Measurements from ENCODE around the gene TPCN2. TPM values are rescaled to one million over a fixed set of nuclear protein-coding genes. Genes with fewer than 3 reads are reported as not detected.

Gene TPCN2
- total and polyA plus RNA-seq, 2 of the 8 experiments (the other 6 are each of a cell fraction or from before 2014, with no cell fraction given) = 9.7 to 18.6 TPM

- no peaks in the 10 kb centered on the region for H3K79me1 ChIP-seq (ENCODE audit: low read depth, low read length)
- H3K14ac ChIP-seq (ENCODE audit: insufficient read length) = no peak overlapping the region
- no peak overlapping the region for H3K4me3 ChIP-seq (ENCODE audit: extremely low read depth in 1 of 4, insufficient read depth in 2 of 4, low read depth in 3 of 4, low read length in 4 of 4)
- no peaks in the 10 kb centered on the region for H3K9me3 ChIP-seq (ENCODE audit: insufficient read depth in 2 of 2, low read depth in 1 of 2, low read length in 1 of 2)
- H3K79me2 ChIP-seq (ENCODE audit: control insufficient read depth in 1 of 2, insufficient read depth in 2 of 2, low read length in 2 of 2) = no peaks in the 10 kb centered on the region
- no peak overlapping the region for H3K9ac ChIP-seq (replicated peaks in 1 of 4; ENCODE audit: extremely low read depth in 1 of 4, low read depth in 3 of 4, low read length in 3 of 4)
- no peak overlapping the region for H3K23ac ChIP-seq (ENCODE audit: insufficient read length)
- ChIA-PET CTCF (ENCODE audit: partially characterized antibody) (interaction anchor here (0.6 to 5.9 kb wide), 47 partner anchors 9 to 582 kb away, joined by 3 to 39 read pairs (median 4); partner anchors contain the start of genes MYEOV and SMIM38), POLR2A (ENCODE audit: partially characterized antibody) (interaction anchor here (0.9 to 1.2 kb wide), 4 partner anchors 9 to 541 kb away, joined by 3 to 6 read pairs (median 4); no protein-coding TSS in a partner anchor)
- FAIRE-seq = no peak
- no peak overlapping the region for H2BK120ac ChIP-seq (replicated peaks; ENCODE audit: low read depth, low read length)
- no peaks in the 10 kb centered on the region for H3K27me3 ChIP-seq (replicated peaks in 1 of 4; ENCODE audit: control insufficient read depth in 3 of 4, extremely low read depth in 1 of 4, insufficient read depth in 3 of 4, low read length in 3 of 4)
- H2BK20ac ChIP-seq (ENCODE audit: low read length) = no peak overlapping the region
- no peak overlapping the region for H3K4me2 ChIP-seq (ENCODE audit: insufficient read depth in 1 of 2, low read depth in 2 of 2, low read length in 2 of 2)
- no peak overlapping the region for H4K5ac ChIP-seq (ENCODE audit: insufficient read length, low read depth, low read length)
- no peak overlapping the region for H3K56ac ChIP-seq (replicated peaks; ENCODE audit: insufficient read length, low read depth, low read length)
- H2BK12ac ChIP-seq (ENCODE audit: low read depth, low read length) = 0 out of 2 replicates have a peak overlapping the region, but pooled peaks have one; percentile 27
- H2AK5ac ChIP-seq (ENCODE audit: low read depth, low read length) = no peak overlapping the region
- DNase-seq (ENCODE audit: low read depth in 1 of 2, low spot score in 2 of 2) = no peak
- no peak overlapping the region for H4K91ac ChIP-seq (replicated peaks; ENCODE audit: insufficient read length, low read length)
- peak overlapping the region; percentile 2; the same call in 1 of the 2 replicates for H2BK5ac ChIP-seq (ENCODE audit: low read depth, low read length)
- peaks cover 0 to 2% of the 10 kb centered on the region in 2 experiments for H4K20me1 ChIP-seq (replicated peaks in 1 of 2; ENCODE audit: control insufficient read depth in 1 of 2, insufficient read depth in 2 of 2, low read length in 2 of 2)
- 0 out of 2 replicates have a peak overlapping the region, but pooled peaks have one; percentile 12 for H4K8ac ChIP-seq (ENCODE audit: extremely low read depth, insufficient read depth, low read length)
- no peak overlapping the region for H3K4ac ChIP-seq (replicated peaks; ENCODE audit: insufficient read length, low read depth, low read length)
- no peak overlapping the region for H2AFZ ChIP-seq (ENCODE audit: low read length)
- no peaks in the 10 kb centered on the region for H3K23me2 ChIP-seq (ENCODE audit: low read depth, low read length)
- WGBS, 2 experiments (ENCODE audit: extremely low coverage in 1 of 2, insufficient coverage in 1 of 2, insufficient read length in 1 of 2, insufficient replicate concordance in 2 of 2, low coverage in 1 of 2, low lambda C conversion rate in 2 of 2, missing lambda C conversion rate in 1 of 2) = 79% methylated on average over 15 of the region's 17 CpGs; no CpG with 5 or more reads in 1 of the 2 experiments
- no peaks in the 10 kb centered on the region for H3K36me3 ChIP-seq (ENCODE audit: control insufficient read depth in 2 of 4, insufficient read depth in 4 of 4, low read length in 3 of 4)
- no peak overlapping the region for H3K18ac ChIP-seq (ENCODE audit: extremely low read depth, low read length)
- H3K4me1 ChIP-seq (replicated peaks in 1 of 4; ENCODE audit: control insufficient read depth in 3 of 4, insufficient read depth in 4 of 4, low read length in 3 of 4) = peaks cover 0 to 14% (median 4%) of the 10 kb centered on the region in 4 experiments; a peak in 4 of 7 replicates
- H2BK15ac ChIP-seq (ENCODE audit: low read length) = no peak overlapping the region
- no peak overlapping the region for H3K27ac ChIP-seq (ENCODE audit: low read depth, low read length)
- no peak for TF ChIP-seq KDM1A (IDR thresholded peaks at IDR 0.05; ENCODE audit: borderline replicate concordance, low read length)
- no peak for TF ChIP-seq CEBPB (IDR thresholded peaks at IDR 0.05; ENCODE audit: low read depth, low read length)
- no peak for TF ChIP-seq TAF7 (optimal IDR thresholded peaks at IDR 0.05; ENCODE audit: borderline replicate concordance, low read depth, low read length)
- TF ChIP-seq SIN3A (conservative IDR thresholded peaks at IDR 0.05 in 1 of 2, IDR thresholded peaks at IDR 0.05 in 1 of 2; ENCODE audit: low read depth in 1 of 2, low read length in 2 of 2) = no peak
- no peak for TF ChIP-seq SAP30 (IDR thresholded peaks at IDR 0.05; ENCODE audit: insufficient read depth, insufficient replicate concordance, low read length)
- no peak for TF ChIP-seq SP1 (IDR thresholded peaks at IDR 0.05; ENCODE audit: low read depth, low read length)
- TF ChIP-seq SRF (IDR thresholded peaks at IDR 0.05; ENCODE audit: low read depth, low read length) = no peak
- no peak for TF ChIP-seq JUND (IDR thresholded peaks at IDR 0.05; ENCODE audit: low read length)
- TF ChIP-seq RFX5 (IDR thresholded peaks at IDR 0.05; ENCODE audit: borderline replicate concordance, low read depth, low read length) = no peak
- TF ChIP-seq, protein P1, sequence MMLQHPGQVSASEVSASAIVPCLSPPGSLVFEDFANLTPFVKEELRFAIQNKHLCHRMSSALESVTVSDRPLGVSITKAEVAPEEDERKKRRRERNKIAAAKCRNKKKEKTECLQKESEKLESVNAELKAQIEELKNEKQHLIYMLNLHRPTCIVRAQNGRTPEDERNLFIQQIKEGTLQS (IDR thresholded peaks at IDR 0.05; ENCODE audit: insufficient read depth, low read depth, low read length) = no peak
- no peak for TF ChIP-seq POLR2AphosphoS5 (IDR thresholded peaks at IDR 0.05; ENCODE audit: low read depth, low read length)
Measured at GRCh38 chr11:69101792-69102695, 53.3 kb downstream of the TPCN2 start.
